ENCODE data around the gene LIN28A. TPM values are rescaled to one million over a fixed set of nuclear protein-coding genes. Genes with fewer than 3 reads are reported as not detected.

LIN28A gene
- total RNA-seq, 1 experiment from 2014 or later: not detected

GRCh38 chr1:26387447-26387846, 23.2 kb upstream of the LIN28A start:
- DNase-seq (ENCODE audit: low spot score): no peak

DNA sequence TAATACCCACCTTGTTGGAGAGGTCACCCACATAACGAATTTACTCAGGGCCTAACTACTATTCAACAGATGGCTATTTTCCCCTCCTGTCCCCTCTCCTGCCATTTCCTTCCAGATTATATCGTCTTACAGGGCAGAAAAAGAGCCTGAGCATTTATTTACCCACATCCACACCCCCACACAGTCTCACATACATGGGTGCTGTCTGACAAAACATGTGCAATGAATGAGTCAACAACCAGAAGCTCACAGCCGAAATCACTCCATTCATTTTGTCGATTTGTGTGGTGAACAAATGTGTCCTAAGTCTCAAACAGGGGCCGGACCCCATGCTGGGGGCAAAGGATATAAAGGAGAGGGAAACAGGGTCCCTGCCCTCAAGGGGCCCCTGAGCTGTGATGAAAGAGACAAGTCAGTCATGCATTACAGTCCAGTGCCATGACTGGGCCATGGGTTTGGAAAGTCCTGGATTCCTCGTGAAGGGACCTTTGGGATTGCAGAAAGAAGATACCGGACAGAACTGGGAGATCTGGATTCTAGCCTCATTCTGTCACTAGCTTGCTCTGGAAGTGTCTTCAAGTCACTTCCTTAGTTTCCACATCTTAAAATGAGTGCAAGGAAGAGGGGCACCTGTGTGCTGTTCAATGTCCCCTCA, 21.7 kb upstream of the LIN28A start:
- DNase-seq (ENCODE audit: low spot score): no peak

- DNase-seq (ENCODE audit: low spot score): no peak
Observed at GRCh38 chr1:26389604-26390247, 20.9 kb upstream of the LIN28A start.

DNA sequence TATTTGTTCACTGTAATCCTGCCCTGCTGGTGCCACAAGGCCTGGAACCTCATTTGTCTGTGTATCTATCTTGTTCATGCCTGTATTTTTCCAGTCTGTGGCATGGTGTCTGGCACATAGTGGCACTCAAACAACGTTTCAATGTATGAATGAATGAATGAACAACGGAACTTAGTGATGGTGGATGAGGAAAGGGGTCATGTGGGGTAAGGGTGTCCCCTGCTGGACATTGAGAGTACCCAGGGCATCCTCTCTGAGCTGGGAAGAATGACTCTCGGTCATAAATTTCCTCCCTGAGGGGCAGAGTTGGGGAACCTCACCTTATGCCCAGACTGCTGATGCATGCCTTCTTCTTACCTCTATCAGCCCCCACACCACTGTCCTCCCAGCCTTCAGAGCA, 19.2 kb upstream of the LIN28A start:
- DNase-seq (ENCODE audit: low spot score): peak; percentile 62

DNA sequence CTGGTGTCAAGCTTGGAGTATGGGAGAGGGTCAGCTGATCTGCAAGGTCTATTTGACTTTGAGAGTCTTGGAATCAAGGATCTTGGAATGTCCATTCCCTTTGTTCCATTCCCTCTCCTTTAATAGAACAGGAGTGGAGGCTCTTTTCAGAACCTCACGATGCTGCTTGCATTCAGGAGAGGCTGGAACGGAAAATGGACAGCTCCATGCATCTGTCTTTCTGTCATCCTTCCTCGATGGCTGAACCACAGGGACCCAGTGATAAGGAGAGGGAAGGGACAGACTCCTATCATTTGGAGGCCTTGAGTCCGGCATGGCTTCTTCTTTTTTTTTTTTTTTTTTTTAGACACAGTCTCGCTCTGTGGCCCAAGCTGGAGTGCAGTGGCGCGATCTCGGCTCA, 14.9 kb upstream of the LIN28A start:
- DNase-seq (ENCODE audit: low spot score): no peak

DNA sequence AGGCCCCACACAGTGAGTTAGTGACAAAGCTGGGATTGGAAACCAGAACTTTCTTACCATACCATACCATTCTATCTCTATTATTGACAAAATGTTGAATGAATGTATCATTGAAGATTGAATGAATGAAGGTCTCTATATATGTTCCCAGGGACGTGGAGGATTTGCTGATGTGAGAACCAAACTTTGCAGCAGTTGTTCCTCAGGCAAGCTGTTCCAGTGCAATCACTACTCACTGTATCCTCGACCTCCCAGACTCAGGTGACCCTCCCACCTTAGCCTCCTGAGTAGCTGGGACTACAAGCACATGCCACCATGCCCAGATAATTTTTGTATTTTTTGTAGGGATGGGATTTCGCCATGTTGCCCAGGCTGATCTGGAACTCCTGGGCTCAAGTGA, 11.6 kb upstream of the LIN28A start:
- no peak for DNase-seq (ENCODE audit: low spot score)

- no peak for DNase-seq (ENCODE audit: low spot score)
Observed at GRCh38 chr1:26401891-26402290, 8.7 kb upstream of the LIN28A start.

DNA sequence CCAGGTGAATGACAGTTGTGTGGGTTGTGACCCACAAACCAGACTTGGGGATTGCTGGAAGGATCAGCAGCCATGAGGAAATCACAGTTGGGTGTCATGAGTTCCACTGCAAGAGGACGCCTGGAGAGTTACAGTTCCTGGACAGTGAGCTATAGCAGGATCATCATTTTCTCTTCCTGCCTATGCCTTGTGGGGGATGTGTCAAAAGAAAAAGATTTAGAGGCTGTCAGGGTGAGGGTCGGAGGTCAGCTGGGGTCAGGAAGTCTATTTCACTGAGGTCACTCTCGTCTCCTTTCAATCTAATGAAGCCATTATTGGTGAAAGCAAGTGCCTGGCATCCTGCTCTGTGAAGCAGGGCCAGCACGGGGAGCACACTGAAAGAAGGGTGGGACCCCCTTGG, 7.0 kb upstream of the LIN28A start:
- no peak for DNase-seq (ENCODE audit: low spot score)

DNA sequence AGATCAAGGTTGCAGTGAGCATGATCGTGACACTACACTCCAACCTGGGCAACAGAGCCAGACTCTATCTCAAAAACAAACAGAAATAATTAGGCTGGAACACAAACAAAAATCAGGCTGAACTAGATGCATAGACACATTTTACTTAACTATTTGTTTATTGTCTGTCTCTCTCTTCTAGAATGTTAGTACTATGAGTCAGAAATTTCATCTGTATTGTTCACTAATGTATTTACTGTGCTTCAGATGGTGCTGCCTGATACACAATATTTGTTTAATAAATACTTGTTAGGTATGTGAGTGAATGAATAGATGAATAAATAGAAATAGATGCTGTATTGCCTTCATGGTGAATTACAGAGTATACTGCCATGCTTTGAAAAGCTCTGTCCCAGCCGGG, 6.0 kb upstream of the LIN28A start:
- no peak for DNase-seq (ENCODE audit: low spot score)

DNA sequence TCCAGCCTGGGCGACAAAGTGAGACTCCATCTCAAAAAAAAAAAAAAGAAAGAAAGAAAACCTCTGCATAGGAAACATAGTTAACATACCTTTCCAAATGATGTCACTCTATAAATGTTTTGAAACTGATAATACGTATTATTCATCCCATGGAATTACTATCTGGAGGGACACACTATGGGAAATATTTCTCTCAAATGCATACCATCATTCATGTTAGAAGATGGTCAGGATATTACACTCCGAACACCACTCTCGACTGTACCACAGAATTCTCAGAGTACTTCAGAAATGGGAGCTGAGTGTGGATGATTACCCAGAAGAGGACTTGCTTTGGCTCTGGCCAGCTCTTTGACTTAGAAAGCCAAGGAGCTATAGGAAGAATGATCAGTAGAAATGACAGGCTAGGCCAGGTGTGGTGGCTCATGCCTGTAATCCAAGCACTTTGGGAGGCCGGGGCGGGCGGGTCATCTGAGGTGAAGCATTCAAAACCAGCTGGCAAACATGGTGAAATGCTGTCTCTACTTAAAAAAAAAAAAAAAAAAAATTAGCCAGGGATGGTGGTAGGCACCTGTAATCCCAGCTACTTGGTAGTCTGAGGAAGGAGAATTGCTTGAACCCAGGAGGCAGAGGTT, 5.2 kb upstream of the LIN28A start:
- no peak for DNase-seq (ENCODE audit: low spot score)

- peak; percentile 67 for DNase-seq (ENCODE audit: low spot score)
Observed at GRCh38 chr1:26408604-26409003, 2.0 kb upstream of the LIN28A start.

- DNase-seq (ENCODE audit: low spot score): no peak
Observed at GRCh38 chr1:26409191-26409807, 1.3 kb upstream of the LIN28A start.

DNA sequence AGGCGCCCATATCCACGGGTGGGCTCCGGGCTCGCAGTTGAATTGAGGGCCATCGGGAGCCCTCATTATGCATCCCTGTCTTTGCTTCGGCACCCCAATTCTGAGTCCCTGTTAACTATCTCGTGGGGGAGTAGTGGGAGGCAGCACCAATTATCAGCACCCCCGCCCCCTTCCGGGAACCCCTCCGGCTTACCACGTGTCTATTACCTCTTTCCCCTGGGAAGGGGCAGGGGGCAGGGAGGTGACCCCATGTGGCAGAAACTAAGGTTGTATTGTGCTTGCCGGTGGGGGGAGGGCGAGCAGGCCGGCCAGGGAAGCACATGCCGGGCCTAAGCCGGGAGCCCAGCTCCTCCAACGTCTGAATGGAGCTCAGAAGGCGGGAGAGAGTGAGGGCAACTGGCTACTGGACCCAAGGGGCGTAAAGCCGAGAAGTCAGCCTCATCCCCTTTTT, 1.0 kb downstream of the LIN28A start:
- DNase-seq (ENCODE audit: low spot score): no peak

GRCh38 chr1:26412180-26412840, 1.7 kb downstream of the LIN28A start:
- DNase-seq (ENCODE audit: low spot score): no peak

- DNase-seq (ENCODE audit: low spot score): no peak
Observed at GRCh38 chr1:26413031-26413430, 2.4 kb downstream of the LIN28A start.

GRCh38 chr1:26417111-26417759, 6.6 kb downstream of the LIN28A start:
- peak; percentile 81 for DNase-seq (ENCODE audit: low spot score)

- no peak for DNase-seq (ENCODE audit: low spot score)
Observed at GRCh38 chr1:26418865-26419349, 8.3 kb downstream of the LIN28A start.

DNA sequence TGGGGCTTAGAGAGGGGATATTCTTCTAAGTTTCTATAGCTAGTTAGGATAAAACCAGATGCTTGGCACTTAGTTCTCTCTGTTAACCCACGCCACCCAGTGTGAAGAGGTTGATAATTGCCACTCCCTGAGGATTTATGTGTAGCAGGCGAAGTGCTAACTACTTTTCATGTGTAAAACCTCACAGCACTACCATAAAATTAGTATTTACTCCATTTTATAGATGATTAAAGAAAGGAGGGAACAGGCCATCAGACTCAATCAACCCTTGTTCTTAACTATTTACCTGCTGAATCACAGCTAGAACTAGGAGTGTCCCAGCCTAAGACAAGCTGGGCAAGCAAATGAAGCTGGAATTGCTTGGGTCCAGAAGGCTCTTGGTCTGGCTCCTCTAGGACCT, 8.9 kb downstream of the LIN28A start:
- DNase-seq (ENCODE audit: low spot score): no peak

DNA sequence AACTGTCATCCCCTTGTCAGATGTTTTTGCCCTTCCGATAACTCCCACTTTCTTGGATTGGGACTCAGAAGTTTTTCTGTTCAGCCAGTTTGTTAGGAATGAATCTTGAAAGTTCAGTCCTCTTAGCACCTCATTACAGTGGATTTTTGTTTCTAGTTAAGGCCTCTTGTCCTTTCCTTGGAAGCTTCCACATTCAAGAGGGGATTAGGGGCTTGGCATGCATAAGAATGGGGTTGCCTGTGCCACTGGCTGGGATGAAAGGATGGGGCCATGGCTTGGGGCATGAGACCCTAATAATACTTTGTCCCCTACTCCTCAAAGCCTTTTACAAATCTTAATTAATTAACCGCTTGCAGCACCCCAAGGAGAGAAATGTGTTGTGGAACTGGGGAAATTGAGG, 19.1 kb downstream of the LIN28A start:
- DNase-seq (ENCODE audit: low spot score): no peak

DNA sequence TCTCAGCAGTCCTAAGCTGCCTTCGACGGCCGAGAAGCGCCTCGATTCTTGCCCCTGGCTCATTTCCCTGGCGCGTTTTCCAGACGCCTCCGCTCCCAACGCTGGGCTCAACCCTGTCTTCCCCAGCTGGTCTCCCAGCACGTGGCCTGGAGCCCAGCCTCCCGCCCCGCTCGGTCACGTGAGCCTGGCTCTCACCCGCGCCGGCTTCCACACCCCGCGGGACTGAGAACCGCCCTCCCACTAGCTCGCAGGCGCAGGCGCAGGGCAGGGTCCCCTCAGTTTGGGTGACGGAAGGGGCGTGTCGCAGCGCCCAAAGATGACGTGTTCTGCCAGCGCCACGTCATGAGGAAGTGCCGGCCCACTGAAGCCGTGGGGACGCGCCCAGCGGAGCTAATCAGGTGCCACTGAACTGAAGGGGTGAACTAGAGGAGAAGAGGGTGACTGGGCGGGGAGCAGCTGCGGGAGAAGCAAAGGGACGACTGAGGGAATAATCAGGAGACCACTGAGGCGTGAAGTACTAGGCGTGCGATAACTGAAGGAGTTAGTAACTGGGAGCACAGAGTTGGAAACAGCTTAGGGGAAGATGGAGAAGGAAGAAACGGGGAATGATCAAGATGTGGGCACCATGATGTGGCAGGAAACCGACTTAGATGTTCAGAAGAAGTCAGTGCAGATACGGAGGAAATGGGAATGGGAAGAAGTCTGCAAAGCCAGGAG, 21.5 kb downstream of the LIN28A start, which contains the start of gene DHDDS:
Gene DHDDS (plus strand): TSS at position 343 of the 717 bp plus-strand sequence. CDS start 625 bp downstream, outside the sequence.
- peak; percentile 99 for DNase-seq (ENCODE audit: low spot score)

GRCh38 chr1:26432793-26433192, 22.2 kb downstream of the LIN28A start:
- DNase-seq (ENCODE audit: low spot score): no peak

Data from HT-29 (cell line).